GM19324 (cell line): ENCODE measurements around the gene RAD51D.
"Not testable (repeated sequence)": the region's sequence is repeated elsewhere in the genome, so short reads cannot be mapped to it uniquely, and the experiment has no call there.

Source experiments
- ATAC-seq: cut with Tn5 transposase; IDR thresholded peaks from one replicate; pipeline ENCODE4 v1.9.1; 2021; ENCODE audit warnings: mild to moderate bottlenecking, moderate library complexity; ENCODE audit not compliant: unreplicated experiment, low FRiP score

Gene RAD51D

GRCh38 chr17:35142467-35142796 lies 22.8 kb upstream of the RAD51D start:
- ATAC-seq, result no peak

- ATAC-seq, result peak; percentile 76
Measured at GRCh38 chr17:35141681-35142466, 22.2 kb upstream of the RAD51D start, which contains the start of gene NLE1. TSS of gene NLE1 (minus strand) at chr17:35142303. CDS start at chr17:35142275, 28 bp downstream.

DNA sequence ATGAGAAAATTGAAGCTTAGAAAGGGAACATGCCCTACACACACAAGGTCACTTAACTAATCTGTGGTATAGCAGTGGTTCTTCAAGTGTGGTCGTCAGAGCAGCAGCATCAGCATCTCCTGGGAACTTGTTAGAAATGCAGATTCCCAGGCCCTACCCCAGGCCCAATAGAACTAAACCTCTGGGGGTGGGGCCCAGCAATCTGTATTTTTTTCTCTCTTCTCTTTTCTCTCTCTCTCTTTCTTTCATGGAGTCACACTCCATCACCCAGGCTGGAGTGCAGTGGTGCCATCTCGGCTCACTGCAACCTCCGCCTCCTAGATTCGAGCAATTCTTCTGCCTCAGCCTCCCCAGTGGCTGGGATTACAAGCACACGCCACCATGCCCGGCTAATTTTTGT lies 18.6 kb upstream of the RAD51D start:
- no peak for ATAC-seq

- ATAC-seq, result no peak
Measured at GRCh38 chr17:35135322-35135721, 15.7 kb upstream of the RAD51D start.

- ATAC-seq, result no peak
Measured at GRCh38 chr17:35132816-35133550, 13.3 kb upstream of the RAD51D start.

DNA sequence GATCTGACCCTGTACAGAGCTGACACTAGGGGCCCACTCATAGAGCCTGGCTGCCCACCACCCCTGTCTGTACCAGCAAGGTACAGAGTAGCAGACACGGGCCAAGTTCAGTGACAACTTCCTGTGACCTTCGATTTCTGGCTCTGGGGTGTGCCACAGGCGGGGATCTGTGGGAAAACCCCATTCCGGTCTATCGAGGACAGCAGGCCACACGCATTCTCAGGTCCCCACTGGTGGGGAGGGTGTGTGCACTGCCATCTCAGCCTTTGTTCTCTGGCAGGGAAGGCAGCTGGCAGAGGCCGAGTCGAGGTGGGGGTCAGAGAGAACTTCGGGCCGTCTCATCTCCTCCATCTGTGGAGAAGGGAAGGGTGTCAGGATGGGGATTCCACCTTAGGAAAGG lies 12.4 kb upstream of the RAD51D start:
- ATAC-seq, result no peak

GRCh38 chr17:35130392-35130791 lies 10.7 kb upstream of the RAD51D start:
- ATAC-seq, result no peak

DNA sequence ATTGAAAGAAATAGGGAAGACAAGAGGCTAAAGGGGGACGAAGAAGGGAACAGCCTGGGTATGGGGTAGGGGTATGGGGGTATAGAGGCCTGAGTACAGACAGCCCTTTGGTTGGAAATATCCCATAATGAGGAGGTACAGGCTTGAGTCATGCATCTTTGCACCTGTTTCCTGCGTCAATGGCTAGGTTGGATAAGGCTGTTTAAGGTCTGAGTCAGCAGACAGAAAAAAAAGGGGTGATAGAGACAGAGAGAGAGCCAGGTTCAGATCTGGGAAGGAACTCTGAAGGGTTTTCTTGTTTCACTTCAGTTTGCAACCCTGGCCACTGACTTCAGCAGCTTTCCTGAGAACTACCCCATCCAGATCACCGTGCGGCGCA lies 10.3 kb upstream of the RAD51D start:
- ATAC-seq, result no peak

GRCh38 chr17:35129154-35129972 lies 9.7 kb upstream of the RAD51D start:
- no peak for ATAC-seq

GRCh38 chr17:35127751-35128514 lies 8.3 kb upstream of the RAD51D start:
- no peak for ATAC-seq

- ATAC-seq, result no peak
Measured at GRCh38 chr17:35121315-35121714, 1.7 kb upstream of the RAD51D start, which contains the start of gene FNDC8. TSS of gene FNDC8 (plus strand) at chr17:35121615. CDS start at chr17:35121694, 79 bp downstream.

DNA sequence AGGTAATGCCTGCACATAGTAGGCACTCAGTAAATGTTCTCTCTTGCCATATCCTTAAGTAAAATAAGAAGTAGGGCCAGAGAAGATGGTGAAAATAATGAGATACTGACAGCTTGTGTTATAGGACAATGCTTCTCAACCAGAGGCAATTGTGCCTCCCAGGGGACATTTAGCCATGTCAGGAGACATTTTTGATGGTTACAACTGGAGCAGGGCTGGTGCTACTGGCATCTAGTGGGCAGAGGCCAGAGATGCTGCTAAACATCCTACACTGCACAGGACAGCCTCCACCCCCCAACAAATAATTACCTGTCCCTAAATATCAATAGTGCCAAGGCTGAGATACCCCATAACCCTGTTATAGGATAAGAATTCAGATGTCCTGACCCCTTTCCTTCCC lies 1.7 kb downstream of the RAD51D start:
- ATAC-seq, result no peak

DNA sequence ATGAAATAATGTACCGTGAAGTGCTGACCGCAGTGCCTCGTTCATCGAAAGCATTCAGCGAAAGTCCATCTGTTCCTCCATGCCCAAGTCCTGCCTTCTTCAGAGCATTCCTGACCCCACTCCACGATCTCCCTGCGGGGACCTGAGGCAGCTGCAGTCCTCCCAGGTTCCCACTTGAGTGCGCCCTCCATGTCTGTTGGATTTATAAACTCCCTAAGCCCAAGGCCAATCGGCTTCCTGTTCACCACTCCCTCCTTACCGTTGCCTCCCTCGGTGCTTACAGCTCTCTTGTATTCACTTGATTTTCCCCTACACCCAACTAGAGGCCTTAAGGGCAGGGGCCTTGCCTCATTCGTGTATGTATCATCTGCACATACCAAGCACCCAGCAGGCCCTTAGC lies 2.8 kb downstream of the RAD51D start:
- ATAC-seq, result no peak

DNA sequence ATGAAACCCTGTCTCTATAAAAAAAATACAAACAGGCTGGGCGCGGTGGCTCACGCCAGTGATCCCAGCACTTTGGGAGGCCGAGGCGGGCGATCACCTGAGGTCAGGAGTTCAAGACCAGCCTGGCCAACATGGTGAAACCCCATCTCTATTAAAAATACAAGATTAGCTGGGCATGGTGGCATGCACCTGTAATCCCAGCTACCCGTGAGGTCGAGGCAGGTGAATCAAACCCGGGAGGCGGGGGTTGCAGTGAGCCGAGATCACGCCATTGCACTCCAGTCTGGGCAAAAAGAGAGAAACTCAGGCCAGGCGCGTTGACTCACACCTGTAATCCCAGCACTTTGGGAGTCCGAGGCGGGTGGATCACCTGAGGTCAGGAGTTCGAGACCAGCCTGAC lies 8.9 kb downstream of the RAD51D start:
- ATAC-seq, result not testable (repeated sequence)

DNA sequence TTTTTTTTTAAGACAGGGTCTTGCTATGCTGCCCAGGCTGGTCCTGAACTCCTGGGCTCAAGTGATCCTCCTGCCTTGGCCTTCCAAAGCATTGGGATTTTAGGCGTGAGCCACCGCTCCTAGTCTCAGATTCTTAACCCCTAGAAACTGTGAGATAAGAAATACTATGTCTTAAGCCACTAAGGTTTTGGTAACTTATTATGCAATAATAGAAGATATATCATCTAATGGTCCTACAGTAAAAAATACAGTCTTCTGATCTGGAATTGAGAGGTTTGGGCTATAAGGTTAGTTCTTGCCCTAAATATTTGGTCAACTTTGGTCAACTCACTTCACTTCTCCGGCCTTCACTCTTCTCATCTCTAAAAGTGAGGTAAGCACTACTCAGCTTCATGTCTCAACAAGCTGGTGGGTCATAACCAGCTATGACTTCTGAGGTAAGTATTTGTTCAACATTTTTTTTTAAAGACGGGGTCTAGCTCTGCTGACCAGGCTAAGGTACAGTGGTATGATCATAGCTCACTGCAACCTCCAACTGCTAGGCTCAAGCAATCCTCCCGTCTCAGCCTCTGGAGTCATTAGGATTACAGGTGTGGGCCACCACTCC lies 14.7 kb downstream of the RAD51D start:
- ATAC-seq, result no peak

GRCh38 chr17:35103271-35103670 lies 16.4 kb downstream of the RAD51D start:
- no peak for ATAC-seq

DNA sequence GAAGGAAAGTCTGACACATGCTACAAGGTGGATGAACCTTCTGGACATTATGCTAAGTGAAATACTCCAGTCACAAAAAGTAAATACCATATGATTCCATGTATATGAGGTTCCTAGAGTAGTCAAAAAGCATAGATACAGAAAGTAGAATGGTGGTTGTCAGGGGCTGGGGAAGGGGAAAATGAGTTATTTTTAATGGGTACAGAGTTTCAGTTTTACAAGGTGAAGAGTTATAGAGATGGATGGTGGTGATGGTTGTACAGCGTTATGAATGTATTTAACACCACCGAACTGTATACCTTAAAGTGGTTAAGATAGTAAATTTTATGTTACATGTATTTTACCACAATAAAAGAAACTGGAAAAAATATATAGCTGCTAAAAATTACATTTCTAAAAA lies 17.9 kb downstream of the RAD51D start:
- ATAC-seq, result no peak

- ATAC-seq, result no peak
Measured at GRCh38 chr17:35101036-35101435, 18.6 kb downstream of the RAD51D start.

DNA sequence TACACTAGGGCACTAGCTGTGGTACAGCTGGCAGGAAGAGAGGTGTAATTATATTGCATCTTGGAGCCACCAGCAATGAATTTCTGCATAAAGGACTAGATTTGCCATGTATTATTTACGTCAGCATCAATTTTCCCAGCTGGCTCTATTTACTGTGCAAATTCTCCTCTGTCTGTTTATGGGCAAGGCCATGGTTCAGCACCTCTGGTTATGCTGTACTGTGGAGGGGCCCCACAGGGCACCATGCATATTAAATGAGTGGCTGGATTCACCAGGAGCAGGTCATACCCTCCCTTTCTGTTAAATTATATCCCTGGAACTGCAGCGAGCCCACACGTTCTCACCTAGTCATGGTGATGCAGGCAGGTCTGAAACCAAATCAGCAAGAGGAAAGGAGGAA lies 19.8 kb downstream of the RAD51D start:
- ATAC-seq, result no peak

GRCh38 chr17:35097776-35098175 lies 21.9 kb downstream of the RAD51D start:
- ATAC-seq, result no peak
